HEK293T (cell line): ENCODE measurements around the gene MFSD2B.

Experiments used
- CTCF ChIA-PET: fragments of 350-600 bp; formaldehyde crosslinking; extraction: SDS; loops from one replicate; lab custom pipeline; 2021; ENCODE audit warnings: antibody characterized with exemption, inconsistent platforms; lab: Yijun Ruan, JAX
- POLR2A ChIA-PET: fragments of 350-600 bp; formaldehyde crosslinking; extraction: SDS; loops from one replicate; lab custom pipeline; 2020; ENCODE audit warnings: antibody characterized with exemption, inconsistent platforms; lab: Yijun Ruan, JAX
- DNase-seq: peaks from one replicate; pipeline ENCODE4 v3.0.0; 2012; ENCODE audit warnings: mixed read lengths; ENCODE audit errors: extremely low spot score
- ARNT ChIP-seq: fragments of 450-650 bp; IDR thresholded peaks from 2 replicates; pipeline ENCODE4 v1.6.1; 2017; ENCODE audit warnings: mild to moderate bottlenecking
- BHLHE40 ChIP-seq: fragments of 450-650 bp; IDR thresholded peaks from 2 replicates; pipeline ENCODE4 v1.6.1; 2016; ENCODE audit warnings: mild to moderate bottlenecking, moderate library complexity, borderline replicate concordance
- CTBP1 ChIP-seq: fragments of 450-650 bp; IDR thresholded peaks from 2 replicates; pipeline ENCODE4 v1.6.1; 2016; ENCODE audit warnings: borderline replicate concordance
- ELF4 ChIP-seq: fragments of 450-650 bp; IDR thresholded peaks from 2 replicates; pipeline ENCODE4 v1.6.1; 2017; ENCODE audit warnings: antibody characterized with exemption
- FOXA1 ChIP-seq: fragments of 450-650 bp; IDR thresholded peaks from 2 replicates; pipeline ENCODE4 v1.6.1; 2016; ENCODE audit warnings: mild to moderate bottlenecking
- FOXK2 ChIP-seq: fragments of 450-650 bp; IDR thresholded peaks from 2 replicates; pipeline ENCODE4 v1.6.1; 2016; ENCODE audit warnings: mild to moderate bottlenecking
- FOXM1 ChIP-seq: fragments of 450-650 bp; IDR thresholded peaks from 2 replicates; pipeline ENCODE4 v1.6.1; 2017; ENCODE audit warnings: mild to moderate bottlenecking, borderline replicate concordance
- HDGF ChIP-seq: fragments of 450-650 bp; IDR thresholded peaks from 2 replicates; pipeline ENCODE4 v1.6.1; 2017; ENCODE audit warnings: antibody characterized with exemption, borderline replicate concordance
- L3MBTL2 ChIP-seq: fragments of 450-650 bp; conservative IDR thresholded peaks from 2 replicates; pipeline ENCODE4 v1.6.1; 2016; ENCODE audit warnings: mild to moderate bottlenecking
- LEF1 ChIP-seq: fragments of 450-650 bp; IDR thresholded peaks from 2 replicates; pipeline ENCODE4 v1.6.1; 2017; ENCODE audit warnings: mild to moderate bottlenecking, borderline replicate concordance
- NFRKB ChIP-seq: fragments of 450-650 bp; IDR thresholded peaks from 2 replicates; pipeline ENCODE4 v1.6.1; 2016; ENCODE audit warnings: mild to moderate bottlenecking, moderate library complexity
- PKNOX1 ChIP-seq: fragments of 450-650 bp; IDR thresholded peaks from 2 replicates; pipeline ENCODE4 v1.6.1; 2016
- SP1 ChIP-seq: fragments of 450-650 bp; IDR thresholded peaks from 2 replicates; pipeline ENCODE4 v1.6.1; 2017
- SUZ12 ChIP-seq: fragments of 450-650 bp; IDR thresholded peaks from 2 replicates; pipeline ENCODE4 v1.6.1; 2016; ENCODE audit warnings: mild to moderate bottlenecking
- TARDBP ChIP-seq: fragments of 450-650 bp; IDR thresholded peaks from 2 replicates; pipeline ENCODE4 v1.6.1; 2016
- ZNF384 ChIP-seq: fragments of 450-650 bp; IDR thresholded peaks from 2 replicates; pipeline ENCODE4 v1.6.1; 2016

Gene MFSD2B

DNA sequence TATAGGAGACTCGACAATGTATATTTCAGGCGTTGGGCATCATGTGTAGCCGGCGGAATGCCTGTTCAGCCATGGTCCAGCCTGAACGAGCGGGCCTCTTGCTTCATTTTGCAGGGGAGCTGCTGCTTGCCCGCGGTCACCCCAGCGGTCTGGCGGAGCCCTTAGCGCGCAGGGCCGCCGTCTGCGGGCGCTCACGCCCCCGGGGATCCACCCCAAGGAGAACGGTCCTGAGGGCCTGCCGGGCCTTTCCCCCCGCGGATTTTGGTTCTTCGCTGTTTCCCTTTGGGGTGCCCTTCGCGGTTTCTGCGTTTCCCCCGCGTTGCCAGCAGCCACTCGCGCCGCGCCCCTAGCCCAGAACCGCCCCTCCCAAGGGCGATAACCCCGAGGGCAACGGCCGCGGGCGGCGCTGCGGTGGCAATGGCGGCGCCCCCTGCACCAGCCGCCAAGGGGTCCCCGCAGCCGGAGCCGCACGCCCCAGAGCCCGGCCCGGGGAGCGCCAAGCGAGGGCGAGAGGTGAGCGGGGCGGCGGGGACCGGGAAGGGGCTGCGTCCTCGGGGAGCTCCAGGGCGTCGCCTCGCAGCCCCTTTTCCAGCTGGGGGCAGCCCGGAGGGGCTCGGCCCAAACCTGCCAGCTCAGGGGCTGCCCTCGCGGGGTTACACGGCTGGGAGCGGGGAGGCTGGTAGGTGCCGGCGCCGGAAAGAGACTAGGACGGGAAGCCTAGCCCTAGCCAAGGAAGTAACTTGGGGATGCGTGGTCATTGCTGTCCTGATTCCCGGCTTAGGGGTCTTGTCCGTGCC lies at the start of gene MFSD2B:
TSS of gene MFSD2B (plus strand) at position 406 of the 797 bp plus-strand sequence. CDS start at position 418, 12 bp downstream.
- CTCF ChIA-PET: no interaction called here
- TF ChIP-seq BHLHE40 (no peak), SUZ12 (no peak), FOXK2 (no peak), FOXA1 (no peak), ZNF384 (no peak), ELF4 (no peak), LEF1 (no peak), HDGF (no peak), SP1 (no peak), L3MBTL2 (no peak), PKNOX1 (no peak), NFRKB (no peak)
- POLR2A ChIA-PET: no interaction called here
- no peak for DNase-seq

DNA sequence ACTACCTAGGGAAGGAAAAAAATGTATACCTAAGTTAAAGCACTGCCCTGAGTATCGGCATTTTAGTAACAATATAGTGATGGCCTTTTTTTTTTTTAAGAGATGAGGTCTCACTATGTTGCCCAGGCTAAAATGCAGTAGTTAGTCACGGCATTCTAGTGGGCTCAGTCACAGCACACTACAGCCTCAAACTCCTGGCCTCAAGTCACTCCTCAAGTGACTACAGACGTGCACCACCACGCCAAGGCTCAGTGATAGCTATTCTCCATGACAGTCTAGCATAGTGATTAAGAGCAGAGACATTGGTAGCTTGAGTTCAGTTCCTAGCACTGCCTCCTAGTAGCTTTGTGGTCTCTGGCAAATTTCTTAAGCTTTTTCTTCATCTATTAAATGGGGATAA lies 42.0 kb upstream of the MFSD2B start:
- CTCF ChIA-PET: no interaction called here
- no peak for DNase-seq
- POLR2A ChIA-PET: no interaction called here
- TF ChIP-seq FOXM1 (no peak), SUZ12 (no peak), ZNF384 (no peak), FOXK2 (no peak), L3MBTL2 (no peak), HDGF (no peak), TARDBP (no peak)

DNA sequence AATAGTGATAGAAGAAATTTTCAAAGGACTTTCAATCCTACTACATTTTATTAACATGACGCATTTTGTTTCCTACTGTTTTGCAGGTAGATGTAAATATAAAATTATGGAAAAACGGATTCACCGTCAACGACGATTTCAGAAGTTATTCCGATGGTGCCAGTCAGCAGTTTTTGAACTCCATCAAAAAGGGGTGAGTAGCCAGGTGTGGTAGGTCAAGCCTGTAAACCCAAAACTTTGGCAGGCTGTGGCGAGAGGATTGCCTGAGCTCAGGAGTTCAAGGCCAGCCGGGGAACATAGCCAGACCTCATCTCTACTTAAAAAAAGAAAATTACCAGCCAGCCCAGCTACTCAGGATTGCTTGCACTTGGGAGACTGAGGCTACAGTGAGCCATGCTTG lies 33.0 kb upstream of the MFSD2B start:
- TF ChIP-seq SP1 (no peak), BHLHE40 (no peak), L3MBTL2 (no peak), ARNT (no peak), FOXK2 (no peak), CTBP1 (no peak), TARDBP (no peak), NFRKB (no peak), FOXM1 (no peak), ZNF384 (no peak), PKNOX1 (no peak), HDGF (no peak), SUZ12 (no peak), ELF4 (no peak), FOXA1 (no peak), LEF1 (no peak)
- POLR2A ChIA-PET: no interaction called here
- CTCF ChIA-PET: interaction anchor here (1.1 kb wide), 1 partner anchor 50 kb away, joined by 4 read pairs; the partner anchor contains the start of gene ATAD2B

GRCh38 chr2:23988371-23988770 lies 21.5 kb upstream of the MFSD2B start:
- POLR2A ChIA-PET: no interaction called here
- CTCF ChIA-PET: no interaction called here
- TF ChIP-seq SUZ12 (no peak), SP1 (no peak), FOXK2 (no peak), CTBP1 (no peak), ELF4 (no peak)
- no peak for DNase-seq

More for the DNA sequence above, 33.0 kb upstream of the MFSD2B start:
- no peak for DNase-seq

- DNase-seq: no peak
- CTCF ChIA-PET: no interaction called here
- POLR2A ChIA-PET: interaction anchor here (1.1 kb wide), 1 partner anchor 66 kb away, joined by 3 read pairs; the partner anchor contains the start of gene ATAD2B
- no peak for TF ChIP-seq L3MBTL2
- no peak for TF ChIP-seq ARNT
- no peak for TF ChIP-seq LEF1
- no peak for TF ChIP-seq TARDBP
- no peak for TF ChIP-seq SP1
- no peak for TF ChIP-seq ZNF384
- no peak for TF ChIP-seq FOXA1
- TF ChIP-seq BHLHE40: no peak
- TF ChIP-seq NFRKB: no peak
- no peak for TF ChIP-seq CTBP1
- no peak for TF ChIP-seq FOXM1
- no peak for TF ChIP-seq HDGF
- no peak for TF ChIP-seq ELF4
- TF ChIP-seq PKNOX1: no peak
- TF ChIP-seq SUZ12: no peak
- no peak for TF ChIP-seq FOXK2
These were observed 17.0 kb upstream of the MFSD2B start for GRCh38 chr2:23992931-23993330.

GRCh38 chr2:23993736-23994269 lies 16.1 kb upstream of the MFSD2B start:
- ChIA-PET POLR2A (no interaction called here), CTCF (no interaction called here)
- TF ChIP-seq SUZ12 (no peak), PKNOX1 (no peak), FOXK2 (no peak), BHLHE40 (no peak)
- no peak for DNase-seq
